ENCODE measurements around the gene SLC7A7.

DNA sequence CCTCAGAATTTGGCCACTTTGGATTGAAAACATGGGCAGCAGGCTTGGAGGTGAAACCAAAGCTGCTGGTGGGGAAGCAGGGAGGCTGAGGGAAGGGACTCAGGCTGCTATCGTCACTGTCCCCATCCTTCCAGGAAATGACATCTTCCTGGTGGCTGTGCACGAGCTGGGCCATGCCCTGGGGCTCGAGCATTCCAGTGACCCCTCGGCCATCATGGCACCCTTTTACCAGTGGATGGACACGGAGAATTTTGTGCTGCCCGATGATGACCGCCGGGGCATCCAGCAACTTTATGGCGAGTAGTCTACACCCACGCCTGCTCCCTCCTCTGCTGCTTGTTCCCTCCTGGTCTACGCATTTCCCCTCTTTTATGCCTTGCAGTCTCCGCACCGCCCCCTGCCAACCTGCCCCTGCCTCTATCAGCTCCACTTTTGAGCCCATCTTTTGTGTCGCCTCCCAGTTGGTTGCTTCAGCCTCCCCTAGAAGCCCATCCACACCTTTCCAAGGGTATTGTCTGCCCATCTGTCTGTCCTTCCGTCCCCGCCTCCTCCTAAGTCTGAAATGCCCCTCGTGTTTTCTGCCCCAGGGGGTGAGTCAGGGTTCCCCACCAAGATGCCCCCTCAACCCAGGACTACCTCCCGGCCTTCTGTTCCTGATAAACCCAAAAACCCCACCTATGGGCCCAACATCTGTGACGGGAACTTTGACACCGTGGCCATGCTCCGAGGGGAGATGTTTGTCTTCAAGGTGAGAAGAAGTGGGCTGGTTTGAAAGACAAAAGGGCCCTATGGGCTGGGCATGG is 28.1 kb upstream of the SLC7A7 start:
- TF ChIP-seq, protein P1, sequence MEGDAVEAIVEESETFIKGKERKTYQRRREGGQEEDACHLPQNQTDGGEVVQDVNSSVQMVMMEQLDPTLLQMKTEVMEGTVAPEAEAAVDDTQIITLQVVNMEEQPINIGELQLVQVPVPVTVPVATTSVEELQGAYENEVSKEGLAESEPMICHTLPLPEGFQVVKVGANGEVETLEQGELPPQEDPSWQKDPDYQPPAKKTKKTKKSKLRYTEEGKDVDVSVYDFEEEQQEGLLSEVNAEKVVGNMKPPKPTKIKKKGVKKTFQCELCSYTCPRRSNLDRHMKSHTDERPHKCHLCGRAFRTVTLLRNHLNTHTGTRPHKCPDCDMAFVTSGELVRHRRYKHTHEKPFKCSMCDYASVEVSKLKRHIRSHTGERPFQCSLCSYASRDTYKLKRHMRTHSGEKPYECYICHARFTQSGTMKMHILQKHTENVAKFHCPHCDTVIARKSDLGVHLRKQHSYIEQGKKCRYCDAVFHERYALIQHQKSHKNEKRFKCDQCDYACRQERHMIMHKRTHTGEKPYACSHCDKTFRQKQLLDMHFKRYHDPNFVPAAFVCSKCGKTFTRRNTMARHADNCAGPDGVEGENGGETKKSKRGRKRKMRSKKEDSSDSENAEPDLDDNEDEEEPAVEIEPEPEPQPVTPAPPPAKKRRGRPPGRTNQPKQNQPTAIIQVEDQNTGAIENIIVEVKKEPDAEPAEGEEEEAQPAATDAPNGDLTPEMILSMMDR (conservative IDR thresholded peaks at IDR 0.05; ENCODE audit: low read length): no peak
- no peak for TF ChIP-seq EZH2phosphoT487 (IDR thresholded peaks at IDR 0.05; ENCODE audit: borderline replicate concordance)

Measured in Loucy (cell line).